ENCODE data around the gene MARS1.

- TF ChIP-seq CTCF (IDR thresholded peaks at IDR 0.05), result no peak
- no peak for TF ChIP-seq POLR2AphosphoS5 (IDR thresholded peaks at IDR 0.05)
- TF ChIP-seq EP300 (IDR thresholded peaks at IDR 0.05), result no peak
Observed at GRCh38 chr12:57477710-57478681, 9.9 kb upstream of the MARS1 start.

Data from stomach (tissue), 4 donors.